GM19193 (cell line): ENCODE results near the gene SERPINA6.

ENCODE experiments used
- POLR2A ChIP-seq: IDR thresholded peaks from 4 replicates; pipeline ENCODE4 v1.6.1; 2011; ENCODE audit not compliant: insufficient read depth, insufficient read length; ENCODE audit errors: extremely low read depth

Gene SERPINA6

GRCh38 chr14:94338023-94338422, 14.9 kb upstream of the SERPINA6 start:
- no peak for TF ChIP-seq POLR2A

- TF ChIP-seq POLR2A: no peak
Observed at GRCh38 chr14:94337274-94337673, 14.1 kb upstream of the SERPINA6 start.

- TF ChIP-seq POLR2A: no peak
Observed at GRCh38 chr14:94334872-94335271, 11.7 kb upstream of the SERPINA6 start.

- TF ChIP-seq POLR2A: no peak
Observed at GRCh38 chr14:94332587-94332986, 9.5 kb upstream of the SERPINA6 start.

- no peak for TF ChIP-seq POLR2A
Observed at GRCh38 chr14:94332063-94332583, 9.0 kb upstream of the SERPINA6 start.

- TF ChIP-seq POLR2A: no peak
Observed at GRCh38 chr14:94331462-94331861, 8.3 kb upstream of the SERPINA6 start.

GRCh38 chr14:94330857-94331256, 7.7 kb upstream of the SERPINA6 start:
- TF ChIP-seq POLR2A: no peak

- no peak for TF ChIP-seq POLR2A
Observed at GRCh38 chr14:94330432-94330831, 7.3 kb upstream of the SERPINA6 start.

GRCh38 chr14:94329857-94330256, 6.7 kb upstream of the SERPINA6 start:
- TF ChIP-seq POLR2A: no peak

- TF ChIP-seq POLR2A: no peak
Observed at GRCh38 chr14:94328196-94328595, 5.1 kb upstream of the SERPINA6 start.

- TF ChIP-seq POLR2A: no peak
Observed at GRCh38 chr14:94321421-94322271, 1.5 kb downstream of the SERPINA6 start.

GRCh38 chr14:94320243-94320642, 2.9 kb downstream of the SERPINA6 start:
- TF ChIP-seq POLR2A: no peak

GRCh38 chr14:94317259-94317658, 5.9 kb downstream of the SERPINA6 start:
- no peak for TF ChIP-seq POLR2A

- no peak for TF ChIP-seq POLR2A
Observed at GRCh38 chr14:94316692-94317091, 6.4 kb downstream of the SERPINA6 start.

GRCh38 chr14:94314890-94315289, 8.2 kb downstream of the SERPINA6 start:
- no peak for TF ChIP-seq POLR2A

- TF ChIP-seq POLR2A: no peak
Observed at GRCh38 chr14:94313991-94314655, 9.0 kb downstream of the SERPINA6 start.
